ENCODE measurements around the gene CD226.

Gene CD226

DNA sequence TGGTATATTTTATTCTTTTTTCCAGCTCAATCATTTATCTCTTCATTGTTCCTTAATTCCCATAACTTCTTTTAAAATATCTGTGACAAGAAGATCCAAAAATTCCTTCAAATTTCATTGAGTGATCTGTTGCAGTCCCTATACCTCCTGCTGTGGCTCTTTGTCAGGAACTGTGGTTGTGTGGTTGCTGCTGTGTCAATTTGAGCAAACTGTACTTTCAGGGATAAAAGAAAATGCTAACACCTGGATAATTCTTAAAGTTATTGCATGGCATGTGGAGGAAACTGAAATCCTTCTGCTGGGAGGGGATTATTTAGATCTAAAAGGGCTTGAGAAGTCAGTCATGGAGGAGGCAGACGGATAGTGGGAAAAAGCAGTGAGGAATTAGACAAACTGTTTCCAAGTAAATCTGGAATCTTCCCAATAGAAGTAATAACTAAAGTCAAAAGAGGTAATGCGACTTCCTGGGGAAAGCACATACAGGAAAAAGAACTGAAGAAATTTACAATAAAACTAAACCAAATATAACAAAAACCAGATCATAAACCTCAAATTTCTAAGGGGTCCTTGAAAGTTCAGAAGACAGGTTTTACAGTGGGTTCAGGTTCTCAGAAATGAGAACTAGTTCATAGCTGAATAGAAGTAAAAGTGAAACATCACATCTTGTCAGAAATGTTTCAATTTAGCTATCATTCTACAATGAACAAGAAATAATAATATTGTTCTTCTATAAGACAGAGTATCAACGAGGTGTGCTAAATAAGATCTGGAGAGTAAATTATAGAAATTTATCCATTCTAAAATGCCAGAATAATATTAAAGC is 33.5 kb upstream of the CD226 start:
- TF ChIP-seq PPARA (CRISPR knock-in tag; IDR thresholded peaks at IDR 0.05; ENCODE audit: borderline replicate concordance) (no peak), ESRRG (CRISPR knock-in tag; IDR thresholded peaks at IDR 0.05) (no peak), ZNF8 (CRISPR knock-in tag; IDR thresholded peaks at IDR 0.05) (no peak), TOX (CRISPR knock-in tag; IDR thresholded peaks at IDR 0.05; ENCODE audit: borderline replicate concordance) (no peak), ZFP3 (CRISPR knock-in tag; IDR thresholded peaks at IDR 0.05) (no peak), BACH2 (CRISPR knock-in tag; IDR thresholded peaks at IDR 0.05; ENCODE audit: borderline replicate concordance) (no peak), ZNF565 (CRISPR knock-in tag; conservative IDR thresholded peaks at IDR 0.05; ENCODE audit: low read depth) (no peak), ARNTL (CRISPR knock-in tag; IDR thresholded peaks at IDR 0.05; ENCODE audit: borderline replicate concordance, low read depth) (no peak), RARB (CRISPR knock-in tag; IDR thresholded peaks at IDR 0.05) (no peak)
- TF ChIP-seq, protein P1, sequence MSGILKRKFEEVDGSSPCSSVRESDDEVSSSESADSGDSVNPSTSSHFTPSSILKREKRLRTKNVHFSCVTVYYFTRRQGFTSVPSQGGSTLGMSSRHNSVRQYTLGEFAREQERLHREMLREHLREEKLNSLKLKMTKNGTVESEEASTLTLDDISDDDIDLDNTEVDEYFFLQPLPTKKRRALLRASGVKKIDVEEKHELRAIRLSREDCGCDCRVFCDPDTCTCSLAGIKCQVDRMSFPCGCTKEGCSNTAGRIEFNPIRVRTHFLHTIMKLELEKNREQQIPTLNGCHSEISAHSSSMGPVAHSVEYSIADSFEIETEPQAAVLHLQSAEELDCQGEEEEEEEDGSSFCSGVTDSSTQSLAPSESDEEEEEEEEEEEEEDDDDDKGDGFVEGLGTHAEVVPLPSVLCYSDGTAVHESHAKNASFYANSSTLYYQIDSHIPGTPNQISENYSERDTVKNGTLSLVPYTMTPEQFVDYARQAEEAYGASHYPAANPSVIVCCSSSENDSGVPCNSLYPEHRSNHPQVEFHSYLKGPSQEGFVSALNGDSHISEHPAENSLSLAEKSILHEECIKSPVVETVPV (CRISPR knock-in tag; IDR thresholded peaks at IDR 0.05): no peak
- TF ChIP-seq, protein P2, sequence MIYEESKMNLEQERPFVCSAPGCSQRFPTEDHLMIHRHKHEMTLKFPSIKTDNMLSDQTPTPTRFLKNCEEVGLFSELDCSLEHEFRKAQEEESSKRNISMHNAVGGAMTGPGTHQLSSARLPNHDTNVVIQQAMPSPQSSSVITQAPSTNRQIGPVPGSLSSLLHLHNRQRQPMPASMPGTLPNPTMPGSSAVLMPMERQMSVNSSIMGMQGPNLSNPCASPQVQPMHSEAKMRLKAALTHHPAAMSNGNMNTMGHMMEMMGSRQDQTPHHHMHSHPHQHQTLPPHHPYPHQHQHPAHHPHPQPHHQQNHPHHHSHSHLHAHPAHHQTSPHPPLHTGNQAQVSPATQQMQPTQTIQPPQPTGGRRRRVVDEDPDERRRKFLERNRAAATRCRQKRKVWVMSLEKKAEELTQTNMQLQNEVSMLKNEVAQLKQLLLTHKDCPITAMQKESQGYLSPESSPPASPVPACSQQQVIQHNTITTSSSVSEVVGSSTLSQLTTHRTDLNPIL (CRISPR knock-in tag; IDR thresholded peaks at IDR 0.05; ENCODE audit: low read depth): no peak
- TF ChIP-seq, protein P3, sequence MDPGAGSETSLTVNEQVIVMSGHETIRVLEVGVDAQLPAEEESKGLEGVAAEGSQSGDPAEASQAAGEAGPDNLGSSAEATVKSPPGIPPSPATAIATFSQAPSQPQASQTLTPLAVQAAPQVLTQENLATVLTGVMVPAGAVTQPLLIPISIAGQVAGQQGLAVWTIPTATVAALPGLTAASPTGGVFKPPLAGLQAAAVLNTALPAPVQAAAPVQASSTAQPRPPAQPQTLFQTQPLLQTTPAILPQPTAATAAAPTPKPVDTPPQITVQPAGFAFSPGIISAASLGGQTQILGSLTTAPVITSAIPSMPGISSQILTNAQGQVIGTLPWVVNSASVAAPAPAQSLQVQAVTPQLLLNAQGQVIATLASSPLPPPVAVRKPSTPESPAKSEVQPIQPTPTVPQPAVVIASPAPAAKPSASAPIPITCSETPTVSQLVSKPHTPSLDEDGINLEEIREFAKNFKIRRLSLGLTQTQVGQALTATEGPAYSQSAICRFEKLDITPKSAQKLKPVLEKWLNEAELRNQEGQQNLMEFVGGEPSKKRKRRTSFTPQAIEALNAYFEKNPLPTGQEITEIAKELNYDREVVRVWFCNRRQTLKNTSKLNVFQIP (CRISPR knock-in tag; IDR thresholded peaks at IDR 0.05; ENCODE audit: borderline replicate concordance, low read depth): no peak
- TF ChIP-seq, protein P4, sequence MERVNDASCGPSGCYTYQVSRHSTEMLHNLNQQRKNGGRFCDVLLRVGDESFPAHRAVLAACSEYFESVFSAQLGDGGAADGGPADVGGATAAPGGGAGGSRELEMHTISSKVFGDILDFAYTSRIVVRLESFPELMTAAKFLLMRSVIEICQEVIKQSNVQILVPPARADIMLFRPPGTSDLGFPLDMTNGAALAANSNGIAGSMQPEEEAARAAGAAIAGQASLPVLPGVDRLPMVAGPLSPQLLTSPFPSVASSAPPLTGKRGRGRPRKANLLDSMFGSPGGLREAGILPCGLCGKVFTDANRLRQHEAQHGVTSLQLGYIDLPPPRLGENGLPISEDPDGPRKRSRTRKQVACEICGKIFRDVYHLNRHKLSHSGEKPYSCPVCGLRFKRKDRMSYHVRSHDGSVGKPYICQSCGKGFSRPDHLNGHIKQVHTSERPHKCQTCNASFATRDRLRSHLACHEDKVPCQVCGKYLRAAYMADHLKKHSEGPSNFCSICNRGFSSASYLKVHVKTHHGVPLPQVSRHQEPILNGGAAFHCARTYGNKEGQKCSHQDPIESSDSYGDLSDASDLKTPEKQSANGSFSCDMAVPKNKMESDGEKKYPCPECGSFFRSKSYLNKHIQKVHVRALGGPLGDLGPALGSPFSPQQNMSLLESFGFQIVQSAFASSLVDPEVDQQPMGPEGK (CRISPR knock-in tag; IDR thresholded peaks at IDR 0.05; ENCODE audit: borderline replicate concordance): no peak
- TF ChIP-seq, protein P5, sequence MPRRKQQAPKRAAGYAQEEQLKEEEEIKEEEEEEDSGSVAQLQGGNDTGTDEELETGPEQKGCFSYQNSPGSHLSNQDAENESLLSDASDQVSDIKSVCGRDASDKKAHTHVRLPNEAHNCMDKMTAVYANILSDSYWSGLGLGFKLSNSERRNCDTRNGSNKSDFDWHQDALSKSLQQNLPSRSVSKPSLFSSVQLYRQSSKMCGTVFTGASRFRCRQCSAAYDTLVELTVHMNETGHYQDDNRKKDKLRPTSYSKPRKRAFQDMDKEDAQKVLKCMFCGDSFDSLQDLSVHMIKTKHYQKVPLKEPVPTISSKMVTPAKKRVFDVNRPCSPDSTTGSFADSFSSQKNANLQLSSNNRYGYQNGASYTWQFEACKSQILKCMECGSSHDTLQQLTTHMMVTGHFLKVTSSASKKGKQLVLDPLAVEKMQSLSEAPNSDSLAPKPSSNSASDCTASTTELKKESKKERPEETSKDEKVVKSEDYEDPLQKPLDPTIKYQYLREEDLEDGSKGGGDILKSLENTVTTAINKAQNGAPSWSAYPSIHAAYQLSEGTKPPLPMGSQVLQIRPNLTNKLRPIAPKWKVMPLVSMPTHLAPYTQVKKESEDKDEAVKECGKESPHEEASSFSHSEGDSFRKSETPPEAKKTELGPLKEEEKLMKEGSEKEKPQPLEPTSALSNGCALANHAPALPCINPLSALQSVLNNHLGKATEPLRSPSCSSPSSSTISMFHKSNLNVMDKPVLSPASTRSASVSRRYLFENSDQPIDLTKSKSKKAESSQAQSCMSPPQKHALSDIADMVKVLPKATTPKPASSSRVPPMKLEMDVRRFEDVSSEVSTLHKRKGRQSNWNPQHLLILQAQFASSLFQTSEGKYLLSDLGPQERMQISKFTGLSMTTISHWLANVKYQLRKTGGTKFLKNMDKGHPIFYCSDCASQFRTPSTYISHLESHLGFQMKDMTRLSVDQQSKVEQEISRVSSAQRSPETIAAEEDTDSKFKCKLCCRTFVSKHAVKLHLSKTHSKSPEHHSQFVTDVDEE (CRISPR knock-in tag; IDR thresholded peaks at IDR 0.05): no peak
- ATAC-seq: no peak

DNA sequence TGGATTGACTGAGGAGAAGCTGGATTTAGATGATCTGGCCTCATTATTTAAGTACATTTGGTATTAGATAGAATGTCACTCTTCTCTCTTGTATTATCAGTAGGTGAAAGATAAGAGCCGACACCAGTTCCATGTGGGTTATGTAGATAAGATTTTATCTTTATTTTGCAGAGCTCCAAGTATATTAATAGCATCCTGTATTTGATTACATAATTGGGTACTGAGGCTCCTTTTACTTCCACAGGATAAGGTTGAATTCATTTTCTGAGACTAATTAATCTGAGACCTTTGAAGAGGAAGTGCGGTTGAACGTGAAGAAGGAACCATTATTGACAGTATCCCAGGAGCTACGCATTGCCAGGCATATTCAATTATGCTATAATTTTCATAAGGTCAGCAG is 32.8 kb upstream of the CD226 start:
- TF ChIP-seq, protein P1 (CRISPR knock-in tag; IDR thresholded peaks at IDR 0.05): peak; percentile 71; the same call in 1 of the 2 replicates
- no peak for TF ChIP-seq ARNTL (CRISPR knock-in tag; IDR thresholded peaks at IDR 0.05; ENCODE audit: borderline replicate concordance, low read depth)
- TF ChIP-seq, protein P5 (CRISPR knock-in tag; IDR thresholded peaks at IDR 0.05): peak; percentile 84; the same call in 1 of the 2 replicates
- peak; percentile 99 for TF ChIP-seq TCF4 (CRISPR knock-in tag; IDR thresholded peaks at IDR 0.05; ENCODE audit: borderline replicate concordance)
- ATAC-seq: no peak
